Spleen (tissue), 11 donors: ENCODE results near the gene DENND1A. TPM values are rescaled to one million over a fixed set of nuclear protein-coding genes. Genes with fewer than 3 reads are reported as not detected.

Experiments
- DNase-seq: peaks from one replicate; pipeline ENCODE4 v3.0.0-alpha.2; 2020
- H3K27ac ChIP-seq, 8 donors: fragments of 200-600 bp; sonication (generic) in 7 of 8; 1 replicate in 4 of 8; 2 replicates in 4 of 8; pipeline versions ENCODE4 v1.5.0 to v1.8.0; 2016 to 2021; ENCODE audit warnings: inconsistent platforms in 4 of 8, mild to moderate bottlenecking in 4 of 8, moderate library complexity in 1 of 8
- H3K27me3 ChIP-seq, 7 donors: fragments of 200-600 bp; sonication (generic) in 6 of 7; replicated peaks in 1 of 7; 1 replicate in 4 of 7; 2 replicates in 3 of 7; pipeline versions ENCODE4 v1.5.0 to v1.8.0; 2016 to 2021; ENCODE audit warnings: inconsistent platforms in 3 of 7, mild to moderate bottlenecking in 1 of 7
- H3K36me3 ChIP-seq, 6 donors: fragments of 200-600 bp; sonication (generic) in 5 of 6; 1 replicate in 4 of 6; 2 replicates in 2 of 6; pipeline versions ENCODE4 v1.5.0 to v1.8.0; 2016 to 2021; ENCODE audit warnings: inconsistent platforms in 2 of 6
- H3K4me1 ChIP-seq, 6 donors: fragments of 200-600 bp; sonication (generic) in 5 of 6; 1 replicate in 3 of 6; 2 replicates in 3 of 6; pipeline versions ENCODE4 v1.5.0 to v1.8.0; 2016 to 2021; ENCODE audit warnings: inconsistent platforms in 3 of 6
- H3K4me3 ChIP-seq, 8 donors: fragments of 200-600 bp; sonication (generic) in 7 of 8; 1 replicate in 4 of 8; 2 replicates in 4 of 8; pipeline versions ENCODE4 v1.5.0 to v1.8.0; 2016 to 2021; ENCODE audit warnings: inconsistent platforms in 4 of 8, mild to moderate bottlenecking in 4 of 8, moderate library complexity in 2 of 8
- H3K9me3 ChIP-seq, 8 donors: fragments of 200-600 bp; sonication (generic) in 7 of 8; 1 replicate in 4 of 8; 2 replicates in 4 of 8; pipeline versions ENCODE4 v1.5.0 to v1.8.0; 2016 to 2021; ENCODE audit warnings: inconsistent platforms in 4 of 8
- POLR2A ChIP-seq, 3 donors: fragments of 450-650 bp; IDR thresholded peaks; one replicate each; pipeline ENCODE4 v1.5.1; 2017; ENCODE audit warnings: antibody characterized with exemption in 3 of 3, mild to moderate bottlenecking in 1 of 3
- POLR2AphosphoS5 ChIP-seq, 3 donors: sonication (generic); formaldehyde crosslinking; IDR thresholded peaks; one replicate each; pipeline ENCODE4 v1.5.1; 2017; ENCODE audit warnings: antibody characterized with exemption in 3 of 3
- WGBS, 5 donors: extraction: QIAGEN DNeasy Blood & Tissue Kit in 3 of 5; methylation state at CpG; one replicate each; pipeline versions ENCODE4 v1.1.5 to v1.1.7; 2013 to 2018; 5-methylcytosine and 5-hydroxymethylcytosine counted together
- intact Hi-C: fragments of 100-400 bp; cut with DNase I; formaldehyde crosslinking; loops from one replicate; pipeline ENCODE4 v1.15.0; 2023; ENCODE audit warnings: low total_unique reads
- polyA plus RNA-seq, 3 donors: library from polyadenylated mRNA; stranded (reverse); fragments of 200-250 nt; gene quantifications; one replicate each; pipeline ENCODE4 v1.2.1, GENCODE V29; 2013
- total RNA-seq, 7 donors: library from RNA; depleted of rRNA in 3 of 7; stranded (reverse); fragments of >200 nt in 3 of 7; fragmentation: NEBNext Ultra II Directional in 4 of 7; extraction: Animal tissue kit (Norgen Biotek cat#: 25700) in 4 of 7; gene quantifications; one replicate each; pipeline versions ENCODE4 v1.1.0 to v1.2.1, GENCODE V29; 2016 to 2021
- TF ChIP-seq, protein P1 (sequence below), 11 experiments: fragments of 200-600 bp in 7 of 11; fragments of 450-650 bp in 4 of 11; sonication (generic) in 4 of 11; IDR thresholded peaks in 8 of 11; conservative IDR thresholded peaks in 3 of 11; 1 replicate in 7 of 11; 2 replicates in 4 of 11; pipeline versions ENCODE4 v1.4.0 to v1.8.0; 2016 to 2021; ENCODE audit warnings: antibody characterized with exemption in 11 of 11, inconsistent platforms in 4 of 11, mild to moderate bottlenecking in 1 of 11
- donor health status: healthy with polysubstance abuse.
- donor health status: DM: no; HTN: no; CAD: no; lungs with moderate emphysema.
- donor health status: DM: no; HTN: no; CAD: no.
- donor health status: Bipolar disorder and iron deficiency.
- donor health status: healthy.
- donor health status: DM: no; HTN: no; CAD: no.
- donor health status: DM: yes; HTN: yes; CAD: no.

DENND1A gene
- total and polyA plus RNA-seq, 10 donors = 5.4 to 59.3 (median 48.8) TPM

DNA sequence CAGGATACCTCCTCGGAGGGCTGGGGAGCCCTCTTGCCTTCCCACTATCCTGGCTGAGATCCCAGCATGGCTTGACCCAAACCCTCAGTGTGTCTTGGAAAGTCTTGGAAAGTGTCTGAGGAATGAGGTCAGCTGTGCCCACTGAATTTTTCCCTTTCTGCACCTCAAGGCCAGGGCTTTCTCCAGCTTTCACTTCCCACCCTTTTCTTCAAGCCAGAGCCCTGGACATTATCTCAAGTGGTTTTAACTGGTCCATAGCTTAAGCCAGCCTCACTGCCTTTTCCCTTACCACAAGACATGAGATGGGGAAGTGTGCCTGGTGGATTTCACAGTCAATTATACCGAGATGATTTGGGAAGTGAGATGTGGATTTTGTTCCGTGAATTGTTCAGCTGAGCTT, 45.9 kb upstream of the DENND1A start:
- no peaks in the 10 kb centered on the region for H3K4me1 ChIP-seq
- DNase-seq = no peak
- no peak overlapping the region for H3K4me3 ChIP-seq
- no peak overlapping the region for H3K27ac ChIP-seq
- H3K27me3 ChIP-seq = peaks cover 0 to 37% (median 0%) of the 10 kb centered on the region in 7 donors
- no peak for TF ChIP-seq POLR2AphosphoS5 (IDR thresholded peaks at IDR 0.05)
- no peak for TF ChIP-seq POLR2A (IDR thresholded peaks at IDR 0.05)
- TF ChIP-seq, protein P1, sequence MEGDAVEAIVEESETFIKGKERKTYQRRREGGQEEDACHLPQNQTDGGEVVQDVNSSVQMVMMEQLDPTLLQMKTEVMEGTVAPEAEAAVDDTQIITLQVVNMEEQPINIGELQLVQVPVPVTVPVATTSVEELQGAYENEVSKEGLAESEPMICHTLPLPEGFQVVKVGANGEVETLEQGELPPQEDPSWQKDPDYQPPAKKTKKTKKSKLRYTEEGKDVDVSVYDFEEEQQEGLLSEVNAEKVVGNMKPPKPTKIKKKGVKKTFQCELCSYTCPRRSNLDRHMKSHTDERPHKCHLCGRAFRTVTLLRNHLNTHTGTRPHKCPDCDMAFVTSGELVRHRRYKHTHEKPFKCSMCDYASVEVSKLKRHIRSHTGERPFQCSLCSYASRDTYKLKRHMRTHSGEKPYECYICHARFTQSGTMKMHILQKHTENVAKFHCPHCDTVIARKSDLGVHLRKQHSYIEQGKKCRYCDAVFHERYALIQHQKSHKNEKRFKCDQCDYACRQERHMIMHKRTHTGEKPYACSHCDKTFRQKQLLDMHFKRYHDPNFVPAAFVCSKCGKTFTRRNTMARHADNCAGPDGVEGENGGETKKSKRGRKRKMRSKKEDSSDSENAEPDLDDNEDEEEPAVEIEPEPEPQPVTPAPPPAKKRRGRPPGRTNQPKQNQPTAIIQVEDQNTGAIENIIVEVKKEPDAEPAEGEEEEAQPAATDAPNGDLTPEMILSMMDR (IDR thresholded peaks at IDR 0.05 in 8 of 11, conservative IDR thresholded peaks at IDR 0.05 in 3 of 11) = no peak
- H3K9me3 ChIP-seq = peaks cover 0 to 12% (median 4%) of the 10 kb centered on the region in 8 donors
- WGBS, 5 donors = 64 to 75% (median 69%) methylated on average over 3 of the region's 3 CpGs
- intact Hi-C loops = no loop called here
- H3K36me3 ChIP-seq = no peaks in the 10 kb centered on the region

DNA sequence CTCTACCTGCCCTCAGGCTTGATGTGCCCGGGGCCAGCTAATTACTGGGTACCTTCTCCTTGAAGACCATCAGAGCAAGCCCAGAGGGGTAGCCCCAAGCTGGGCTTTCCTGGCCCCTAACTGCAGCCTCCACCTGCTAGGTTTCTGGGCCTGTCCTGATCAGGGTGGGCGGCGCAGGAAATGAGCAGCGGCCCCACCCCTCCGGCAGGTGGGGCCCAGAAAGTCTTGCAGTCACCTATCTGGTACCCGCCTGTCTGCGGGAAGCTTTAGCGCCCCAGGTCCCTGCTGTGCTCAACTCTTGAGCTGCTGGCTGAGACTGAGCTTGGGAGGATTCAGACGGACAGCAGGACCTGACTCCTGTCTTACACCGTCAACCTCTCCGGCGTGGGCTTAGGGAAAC, 44.5 kb upstream of the DENND1A start:
- DNase-seq = no peak
- no peaks in the 10 kb centered on the region for H3K4me1 ChIP-seq
- WGBS, 5 donors = 80 to 89% (median 86%) methylated on average over 10 to 12 of the region's 12 CpGs
- intact Hi-C loops = no loop called here
- H3K27me3 ChIP-seq = peaks cover 0 to 37% (median 4%) of the 10 kb centered on the region in 7 donors
- no peak overlapping the region for H3K4me3 ChIP-seq
- H3K9me3 ChIP-seq = peaks cover 0 to 5% (median 2%) of the 10 kb centered on the region in 8 donors
- TF ChIP-seq POLR2A (IDR thresholded peaks at IDR 0.05) = no peak
- TF ChIP-seq, protein P1 (IDR thresholded peaks at IDR 0.05 in 8 of 11, conservative IDR thresholded peaks at IDR 0.05 in 3 of 11) = no peak
- TF ChIP-seq POLR2AphosphoS5 (IDR thresholded peaks at IDR 0.05) = no peak
- H3K36me3 ChIP-seq = no peaks in the 10 kb centered on the region
- no peak overlapping the region for H3K27ac ChIP-seq

DNA sequence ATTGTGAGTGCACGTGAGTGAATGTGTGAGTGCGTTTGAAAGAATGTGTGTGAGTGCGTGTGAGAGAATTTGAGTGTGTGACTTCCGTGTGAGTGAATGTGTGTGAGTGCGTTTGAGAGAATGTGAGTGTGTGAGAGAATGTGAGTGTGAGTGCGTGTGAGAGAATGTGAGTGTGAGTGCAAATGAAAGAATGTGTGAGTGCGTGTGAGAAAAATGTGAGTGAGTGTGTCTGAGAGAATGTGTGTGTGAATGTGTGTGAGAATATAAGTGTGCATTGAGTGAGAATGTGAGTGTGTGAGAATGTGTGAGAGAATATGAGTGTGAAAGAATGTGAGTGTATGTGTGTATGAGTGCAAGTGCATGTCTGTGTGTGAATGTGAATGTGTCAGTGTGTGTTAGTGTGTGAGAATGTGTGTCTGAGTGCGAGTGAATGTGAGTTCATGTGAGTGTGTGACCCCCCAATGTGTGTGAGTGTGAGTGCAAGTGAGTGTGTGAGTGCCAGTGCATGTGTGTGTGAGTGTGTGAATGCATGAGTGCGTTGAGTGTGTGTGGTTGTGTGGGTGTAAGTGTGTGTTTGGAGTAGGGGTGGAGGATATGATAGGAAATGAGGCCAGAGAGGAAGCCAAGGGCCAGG, 43.8 kb upstream of the DENND1A start:
- Histone ChIP-seq H3K27ac (no peak overlapping the region), H3K9me3 (no peaks in the 10 kb centered on the region), H3K36me3 (no peaks in the 10 kb centered on the region), H3K27me3 (peaks cover 0 to 40% (median 4%) of the 10 kb centered on the region in 7 donors), H3K4me3 (no peak overlapping the region), H3K4me1 (no peaks in the 10 kb centered on the region)
- DNase-seq = no peak
- intact Hi-C loops = no loop called here
- WGBS, 5 donors = 83 to 95% (median 89%) methylated on average over 8 to 9 of the region's 9 CpGs
- TF ChIP-seq POLR2AphosphoS5 (IDR thresholded peaks at IDR 0.05) = no peak
- no peak for TF ChIP-seq POLR2A (IDR thresholded peaks at IDR 0.05)
- TF ChIP-seq, protein P1 (IDR thresholded peaks at IDR 0.05 in 8 of 11, conservative IDR thresholded peaks at IDR 0.05 in 3 of 11) = no peak

DNA sequence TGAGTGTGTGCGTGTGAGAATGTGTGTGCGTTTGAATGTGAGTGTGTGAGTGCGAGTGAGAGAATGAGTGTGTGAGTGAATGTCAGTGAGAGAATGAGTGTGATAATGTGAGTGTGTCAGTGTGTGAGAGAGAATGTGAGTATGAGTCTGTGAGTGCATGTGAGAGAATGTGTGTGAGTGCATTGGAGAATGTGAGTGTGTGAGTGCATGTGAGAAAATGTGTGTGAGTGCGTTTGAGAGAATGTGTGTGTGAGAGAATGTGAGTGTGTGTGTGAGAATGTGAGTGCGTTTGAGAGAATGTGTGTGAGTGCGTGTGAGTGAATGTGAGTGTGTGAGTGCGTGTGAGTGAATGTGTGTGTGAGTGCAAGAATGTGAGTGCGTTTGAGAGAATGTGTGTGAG, 42.7 kb upstream of the DENND1A start:
- no peak overlapping the region for H3K27ac ChIP-seq
- no peaks in the 10 kb centered on the region for H3K36me3 ChIP-seq
- DNase-seq = no peak
- no peak overlapping the region for H3K4me3 ChIP-seq
- no peaks in the 10 kb centered on the region for H3K9me3 ChIP-seq
- no peaks in the 10 kb centered on the region for H3K4me1 ChIP-seq
- 94 to 97% (median 97%) methylated on average over 8 of the region's 8 CpGs for WGBS, 5 donors
- intact Hi-C loops = no loop called here
- no peak for TF ChIP-seq POLR2AphosphoS5 (IDR thresholded peaks at IDR 0.05)
- TF ChIP-seq, protein P1 (IDR thresholded peaks at IDR 0.05 in 8 of 11, conservative IDR thresholded peaks at IDR 0.05 in 3 of 11) = no peak
- no peak for TF ChIP-seq POLR2A (IDR thresholded peaks at IDR 0.05)
- peaks cover 0 to 41% (median 4%) of the 10 kb centered on the region in 7 donors for H3K27me3 ChIP-seq
